SK-N-SH treated with all-trans-retinoic acid at 6 μM for 48 hours (cell line): ENCODE data around the gene SMAD4.

Experiments used
- ATAC-seq: fragments of 200-7000 bp; cut with Tn5 transposase; 3 replicates; pipeline ENCODE4 v1.9.1; 2020; ENCODE audit warnings: mild to moderate bottlenecking, moderate library complexity
- ARNTL ChIP-seq: fragments of 450-650 bp; formaldehyde crosslinking; IDR thresholded peaks from 2 replicates; pipeline ENCODE4 v1.5.0; 2020; ENCODE audit warnings: low read depth, mild to moderate bottlenecking, moderate library complexity, borderline replicate concordance
- BACH2 ChIP-seq: fragments of 250-450 bp; sonication (Bioruptor Pico); IDR thresholded peaks from 2 replicates; pipeline ENCODE4 v1.9.0; 2021; ENCODE audit warnings: mild to moderate bottlenecking, borderline replicate concordance
- CSDC2 ChIP-seq: fragments of 250-450 bp; sonication (Bioruptor Pico); IDR thresholded peaks from 2 replicates; pipeline ENCODE4 v1.5.0; 2020; ENCODE audit warnings: mild to moderate bottlenecking, moderate library complexity
- ESRRG ChIP-seq: fragments of 250-450 bp; sonication (Bioruptor Pico); IDR thresholded peaks from 2 replicates; pipeline ENCODE4 v1.6.1; 2021; ENCODE audit warnings: mild to moderate bottlenecking
- GLIS3 ChIP-seq: fragments of 250-450 bp; sonication (Bioruptor Pico); IDR thresholded peaks from 2 replicates; pipeline ENCODE4 v1.5.0; 2020; ENCODE audit warnings: mild to moderate bottlenecking, moderate library complexity
- ISL1 ChIP-seq: fragments of 250-450 bp; sonication (Bioruptor Pico); IDR thresholded peaks from 2 replicates; pipeline ENCODE4 v2.1.2; 2022; ENCODE audit warnings: mild to moderate bottlenecking, moderate library complexity
- OSR1 ChIP-seq: fragments of 250-450 bp; sonication (Bioruptor Pico); IDR thresholded peaks from 2 replicates; pipeline ENCODE4 v1.8.0; 2022; ENCODE audit warnings: moderate library complexity, mild to moderate bottlenecking, inconsistent platforms
- PATZ1 ChIP-seq: fragments of 250-450 bp; sonication (Bioruptor Pico); IDR thresholded peaks from 2 replicates; pipeline ENCODE4 v1.8.0; 2020; ENCODE audit warnings: mild to moderate bottlenecking, moderate library complexity, borderline replicate concordance
- PPARA ChIP-seq: fragments of 250-450 bp; sonication (Bioruptor Pico); IDR thresholded peaks from 2 replicates; pipeline ENCODE4 v1.5.0; 2020; ENCODE audit warnings: mild to moderate bottlenecking, borderline replicate concordance
- RARB ChIP-seq: fragments of 250-450 bp; sonication (Bioruptor Pico); IDR thresholded peaks from 2 replicates; pipeline ENCODE4 v1.8.0; 2021; ENCODE audit warnings: mild to moderate bottlenecking, moderate library complexity
- SNAI2 ChIP-seq: fragments of 250-450 bp; sonication (Bioruptor Pico); IDR thresholded peaks from 2 replicates; pipeline ENCODE4 v1.5.0; 2020; ENCODE audit warnings: mild to moderate bottlenecking, moderate library complexity
- TCF4 ChIP-seq: fragments of 250-450 bp; sonication (Bioruptor Pico); IDR thresholded peaks from 2 replicates; pipeline ENCODE4 v1.8.0; 2021; ENCODE audit warnings: mild to moderate bottlenecking, moderate library complexity, borderline replicate concordance
- TOX ChIP-seq: fragments of 250-450 bp; sonication (Bioruptor Pico); IDR thresholded peaks from 2 replicates; pipeline ENCODE4 v1.8.0; 2021; ENCODE audit warnings: mild to moderate bottlenecking, moderate library complexity, borderline replicate concordance
- ZC3H10 ChIP-seq: fragments of 250-450 bp; sonication (Bioruptor Pico); IDR thresholded peaks from 2 replicates; pipeline ENCODE4 v1.5.1; 2021; ENCODE audit warnings: mild to moderate bottlenecking, moderate library complexity
- ZFP30 ChIP-seq: fragments of 450-650 bp; formaldehyde crosslinking; IDR thresholded peaks from 2 replicates; pipeline ENCODE4 v1.5.0; 2022; ENCODE audit warnings: mild to moderate bottlenecking, moderate library complexity
- ZNF565 ChIP-seq: fragments of 450-650 bp; formaldehyde crosslinking; conservative IDR thresholded peaks from 2 replicates; pipeline ENCODE4 v1.5.0; 2020; ENCODE audit warnings: low read depth, mild to moderate bottlenecking, moderate library complexity
- ZNF70 ChIP-seq: fragments of 450-650 bp; formaldehyde crosslinking; IDR thresholded peaks from 2 replicates; pipeline ENCODE4 v1.5.0; 2020; ENCODE audit warnings: mild to moderate bottlenecking, moderate library complexity
- ZNF8 ChIP-seq: fragments of 450-650 bp; formaldehyde crosslinking; IDR thresholded peaks from 2 replicates; pipeline ENCODE4 v1.5.0; 2020; ENCODE audit warnings: mild to moderate bottlenecking, moderate library complexity
- TF ChIP-seq, protein P1 (sequence below): fragments of 250-450 bp; sonication (Bioruptor Pico); IDR thresholded peaks from 2 replicates; pipeline ENCODE4 v1.5.1; 2020; ENCODE audit warnings: low read depth, mild to moderate bottlenecking, moderate library complexity
- TF ChIP-seq, protein P2 (sequence below): fragments of 250-450 bp; sonication (Bioruptor Pico); IDR thresholded peaks from 2 replicates; pipeline ENCODE4 v1.5.0; 2020; ENCODE audit warnings: mild to moderate bottlenecking, moderate library complexity
- TF ChIP-seq, protein P3 (sequence below): fragments of 250-450 bp; sonication (Bioruptor Pico); IDR thresholded peaks from 2 replicates; pipeline ENCODE4 v1.8.0; 2021; ENCODE audit warnings: low read depth, mild to moderate bottlenecking, moderate library complexity, borderline replicate concordance
- TF ChIP-seq, protein P4 (sequence below): fragments of 250-450 bp; sonication (Bioruptor Pico); IDR thresholded peaks from 2 replicates; pipeline ENCODE4 v1.5.1; 2021; ENCODE audit warnings: mild to moderate bottlenecking, moderate library complexity

SMAD4 gene

DNA sequence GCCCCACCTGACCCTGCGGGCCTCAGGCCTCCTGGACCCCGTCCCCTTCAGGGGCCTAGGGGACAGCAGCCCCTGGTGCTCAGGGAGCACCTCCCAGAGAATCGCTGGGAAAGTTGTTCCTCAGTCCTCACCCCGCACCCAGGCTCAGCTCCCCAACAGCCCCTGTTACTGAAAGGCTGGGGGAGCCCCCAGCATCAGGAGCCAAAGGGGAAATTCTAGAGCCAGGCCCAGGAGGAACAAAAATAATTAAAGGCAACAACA lies 91.5 kb downstream of the SMAD4 start:
- no peak for ATAC-seq
- no peak for TF ChIP-seq PATZ1 (CRISPR knock-in tag)
- TF ChIP-seq, protein P1, sequence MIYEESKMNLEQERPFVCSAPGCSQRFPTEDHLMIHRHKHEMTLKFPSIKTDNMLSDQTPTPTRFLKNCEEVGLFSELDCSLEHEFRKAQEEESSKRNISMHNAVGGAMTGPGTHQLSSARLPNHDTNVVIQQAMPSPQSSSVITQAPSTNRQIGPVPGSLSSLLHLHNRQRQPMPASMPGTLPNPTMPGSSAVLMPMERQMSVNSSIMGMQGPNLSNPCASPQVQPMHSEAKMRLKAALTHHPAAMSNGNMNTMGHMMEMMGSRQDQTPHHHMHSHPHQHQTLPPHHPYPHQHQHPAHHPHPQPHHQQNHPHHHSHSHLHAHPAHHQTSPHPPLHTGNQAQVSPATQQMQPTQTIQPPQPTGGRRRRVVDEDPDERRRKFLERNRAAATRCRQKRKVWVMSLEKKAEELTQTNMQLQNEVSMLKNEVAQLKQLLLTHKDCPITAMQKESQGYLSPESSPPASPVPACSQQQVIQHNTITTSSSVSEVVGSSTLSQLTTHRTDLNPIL (CRISPR knock-in tag) = no peak
- TF ChIP-seq, protein P2, sequence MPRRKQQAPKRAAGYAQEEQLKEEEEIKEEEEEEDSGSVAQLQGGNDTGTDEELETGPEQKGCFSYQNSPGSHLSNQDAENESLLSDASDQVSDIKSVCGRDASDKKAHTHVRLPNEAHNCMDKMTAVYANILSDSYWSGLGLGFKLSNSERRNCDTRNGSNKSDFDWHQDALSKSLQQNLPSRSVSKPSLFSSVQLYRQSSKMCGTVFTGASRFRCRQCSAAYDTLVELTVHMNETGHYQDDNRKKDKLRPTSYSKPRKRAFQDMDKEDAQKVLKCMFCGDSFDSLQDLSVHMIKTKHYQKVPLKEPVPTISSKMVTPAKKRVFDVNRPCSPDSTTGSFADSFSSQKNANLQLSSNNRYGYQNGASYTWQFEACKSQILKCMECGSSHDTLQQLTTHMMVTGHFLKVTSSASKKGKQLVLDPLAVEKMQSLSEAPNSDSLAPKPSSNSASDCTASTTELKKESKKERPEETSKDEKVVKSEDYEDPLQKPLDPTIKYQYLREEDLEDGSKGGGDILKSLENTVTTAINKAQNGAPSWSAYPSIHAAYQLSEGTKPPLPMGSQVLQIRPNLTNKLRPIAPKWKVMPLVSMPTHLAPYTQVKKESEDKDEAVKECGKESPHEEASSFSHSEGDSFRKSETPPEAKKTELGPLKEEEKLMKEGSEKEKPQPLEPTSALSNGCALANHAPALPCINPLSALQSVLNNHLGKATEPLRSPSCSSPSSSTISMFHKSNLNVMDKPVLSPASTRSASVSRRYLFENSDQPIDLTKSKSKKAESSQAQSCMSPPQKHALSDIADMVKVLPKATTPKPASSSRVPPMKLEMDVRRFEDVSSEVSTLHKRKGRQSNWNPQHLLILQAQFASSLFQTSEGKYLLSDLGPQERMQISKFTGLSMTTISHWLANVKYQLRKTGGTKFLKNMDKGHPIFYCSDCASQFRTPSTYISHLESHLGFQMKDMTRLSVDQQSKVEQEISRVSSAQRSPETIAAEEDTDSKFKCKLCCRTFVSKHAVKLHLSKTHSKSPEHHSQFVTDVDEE (CRISPR knock-in tag) = no peak
- no peak for TF ChIP-seq ISL1 (CRISPR knock-in tag)
- TF ChIP-seq ZNF565 (CRISPR knock-in tag) = no peak
- no peak for TF ChIP-seq CSDC2
- TF ChIP-seq ZNF70 (CRISPR knock-in tag) = no peak
- TF ChIP-seq, protein P3, sequence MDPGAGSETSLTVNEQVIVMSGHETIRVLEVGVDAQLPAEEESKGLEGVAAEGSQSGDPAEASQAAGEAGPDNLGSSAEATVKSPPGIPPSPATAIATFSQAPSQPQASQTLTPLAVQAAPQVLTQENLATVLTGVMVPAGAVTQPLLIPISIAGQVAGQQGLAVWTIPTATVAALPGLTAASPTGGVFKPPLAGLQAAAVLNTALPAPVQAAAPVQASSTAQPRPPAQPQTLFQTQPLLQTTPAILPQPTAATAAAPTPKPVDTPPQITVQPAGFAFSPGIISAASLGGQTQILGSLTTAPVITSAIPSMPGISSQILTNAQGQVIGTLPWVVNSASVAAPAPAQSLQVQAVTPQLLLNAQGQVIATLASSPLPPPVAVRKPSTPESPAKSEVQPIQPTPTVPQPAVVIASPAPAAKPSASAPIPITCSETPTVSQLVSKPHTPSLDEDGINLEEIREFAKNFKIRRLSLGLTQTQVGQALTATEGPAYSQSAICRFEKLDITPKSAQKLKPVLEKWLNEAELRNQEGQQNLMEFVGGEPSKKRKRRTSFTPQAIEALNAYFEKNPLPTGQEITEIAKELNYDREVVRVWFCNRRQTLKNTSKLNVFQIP = no peak
- no peak for TF ChIP-seq GLIS3 (CRISPR knock-in tag)
- TF ChIP-seq RARB (CRISPR knock-in tag) = no peak
- no peak for TF ChIP-seq ZFP30 (CRISPR knock-in tag)
- no peak for TF ChIP-seq TOX
- TF ChIP-seq PPARA (CRISPR knock-in tag) = no peak
- TF ChIP-seq SNAI2 (CRISPR knock-in tag) = no peak
- TF ChIP-seq BACH2 (CRISPR knock-in tag) = no peak
- TF ChIP-seq, protein P4, sequence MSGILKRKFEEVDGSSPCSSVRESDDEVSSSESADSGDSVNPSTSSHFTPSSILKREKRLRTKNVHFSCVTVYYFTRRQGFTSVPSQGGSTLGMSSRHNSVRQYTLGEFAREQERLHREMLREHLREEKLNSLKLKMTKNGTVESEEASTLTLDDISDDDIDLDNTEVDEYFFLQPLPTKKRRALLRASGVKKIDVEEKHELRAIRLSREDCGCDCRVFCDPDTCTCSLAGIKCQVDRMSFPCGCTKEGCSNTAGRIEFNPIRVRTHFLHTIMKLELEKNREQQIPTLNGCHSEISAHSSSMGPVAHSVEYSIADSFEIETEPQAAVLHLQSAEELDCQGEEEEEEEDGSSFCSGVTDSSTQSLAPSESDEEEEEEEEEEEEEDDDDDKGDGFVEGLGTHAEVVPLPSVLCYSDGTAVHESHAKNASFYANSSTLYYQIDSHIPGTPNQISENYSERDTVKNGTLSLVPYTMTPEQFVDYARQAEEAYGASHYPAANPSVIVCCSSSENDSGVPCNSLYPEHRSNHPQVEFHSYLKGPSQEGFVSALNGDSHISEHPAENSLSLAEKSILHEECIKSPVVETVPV (CRISPR knock-in tag) = no peak
- TF ChIP-seq OSR1 (CRISPR knock-in tag) = no peak

DNA sequence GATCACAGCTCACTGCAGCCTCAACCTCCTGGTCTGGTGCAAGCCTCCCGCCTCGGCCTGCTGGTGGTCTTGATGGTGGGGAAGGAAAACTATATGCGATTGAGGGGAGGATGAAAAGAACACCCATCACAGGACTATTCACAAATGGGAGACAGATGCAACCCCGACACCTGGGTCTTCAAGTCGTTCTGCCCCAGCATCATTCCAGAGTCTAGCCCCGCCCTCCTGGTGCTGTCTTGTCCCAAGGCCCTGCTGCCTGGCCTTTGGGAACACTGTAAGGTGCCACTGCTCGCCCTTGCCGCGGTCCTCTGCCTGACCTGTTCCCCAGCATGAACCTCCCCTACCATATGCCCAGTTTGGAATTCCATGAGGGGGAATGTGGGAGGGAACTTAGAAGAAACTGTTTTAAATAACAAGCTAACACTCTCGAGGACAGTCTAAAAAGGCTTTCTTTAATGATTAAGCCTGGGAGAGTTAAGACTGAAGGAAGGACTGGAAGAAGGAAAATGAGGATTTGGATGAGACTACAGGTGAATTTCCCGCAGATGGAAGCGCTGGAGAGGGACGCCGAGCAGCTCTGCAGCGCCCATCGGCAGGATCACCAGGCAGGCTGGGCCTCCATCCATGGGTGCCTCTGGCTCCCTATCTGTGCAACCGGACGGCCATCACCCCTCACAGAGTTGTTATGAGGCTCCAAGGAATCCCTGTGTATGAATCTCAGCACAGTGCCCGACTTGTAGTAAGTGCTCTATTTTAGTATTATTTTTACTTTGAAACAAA lies 92.4 kb downstream of the SMAD4 start:
- TF ChIP-seq ARNTL = no peak
- TF ChIP-seq SNAI2 (CRISPR knock-in tag) = no peak
- TF ChIP-seq ZFP30 (CRISPR knock-in tag) = no peak
- TF ChIP-seq, protein P2 (CRISPR knock-in tag) = no peak
- TF ChIP-seq ESRRG = no peak
- no peak for TF ChIP-seq TCF4
- TF ChIP-seq PATZ1 (CRISPR knock-in tag) = no peak
- TF ChIP-seq ZNF70 (CRISPR knock-in tag) = no peak
- TF ChIP-seq ISL1 (CRISPR knock-in tag) = no peak
- TF ChIP-seq ZNF8 (CRISPR knock-in tag) = no peak
- no peak for TF ChIP-seq GLIS3 (CRISPR knock-in tag)
- TF ChIP-seq OSR1 (CRISPR knock-in tag) = no peak
- TF ChIP-seq PPARA (CRISPR knock-in tag) = no peak
- no peak for TF ChIP-seq ZC3H10 (CRISPR knock-in tag)
- TF ChIP-seq BACH2 (CRISPR knock-in tag) = no peak
- no peak for TF ChIP-seq CSDC2
- TF ChIP-seq, all 23 proteins: peak for 0
- ATAC-seq = no peak
